Measurements from ENCODE around the gene CRADD. TPM values are rescaled to one million over a fixed set of nuclear protein-coding genes. Genes with fewer than 3 reads are reported as not detected.

The CRADD gene
- total RNA-seq, 1 donor from 2014 or later: 19.1 TPM

GRCh38 chr12:93757792-93758694 is 80.9 kb downstream of the CRADD start:
- no peak for TF ChIP-seq CTCF (IDR thresholded peaks at IDR 0.05; ENCODE audit: insufficient read depth, low read length, poor library complexity, severe bottlenecking)
- Histone ChIP-seq H3K27me3 (ENCODE audit: control insufficient read depth, insufficient read depth, low read length) (no peaks in the 10 kb centered on the region), H3K4me3 (ENCODE audit: low read depth, low read length) (no peak overlapping the region), H3K36me3 (ENCODE audit: control insufficient read depth, insufficient read depth, low read length) (no peaks in the 10 kb centered on the region)
- no peak for DNase-seq (ENCODE audit: low read depth)

GRCh38 chr12:93758801-93759373 is 81.7 kb downstream of the CRADD start:
- Histone ChIP-seq H3K36me3 (ENCODE audit: control insufficient read depth, insufficient read depth, low read length) (no peaks in the 10 kb centered on the region), H3K27me3 (ENCODE audit: control insufficient read depth, insufficient read depth, low read length) (no peaks in the 10 kb centered on the region), H3K4me3 (ENCODE audit: low read depth, low read length) (no peak overlapping the region)
- no peak for TF ChIP-seq CTCF (IDR thresholded peaks at IDR 0.05; ENCODE audit: insufficient read depth, low read length, poor library complexity, severe bottlenecking)
- no peak for DNase-seq (ENCODE audit: low read depth)

GRCh38 chr12:93759512-93760081 is 82.4 kb downstream of the CRADD start:
- no peaks in the 10 kb centered on the region for H3K36me3 ChIP-seq (ENCODE audit: control insufficient read depth, insufficient read depth, low read length)
- no peaks in the 10 kb centered on the region for H3K27me3 ChIP-seq (ENCODE audit: control insufficient read depth, insufficient read depth, low read length)
- no peak for TF ChIP-seq CTCF (IDR thresholded peaks at IDR 0.05; ENCODE audit: insufficient read depth, low read length, poor library complexity, severe bottlenecking)
- H3K4me3 ChIP-seq (ENCODE audit: low read depth, low read length): no peak overlapping the region
- no peak for DNase-seq (ENCODE audit: low read depth)

GRCh38 chr12:93760275-93760875 is 83.2 kb downstream of the CRADD start:
- TF ChIP-seq CTCF (IDR thresholded peaks at IDR 0.05; ENCODE audit: insufficient read depth, low read length, poor library complexity, severe bottlenecking): no peak
- DNase-seq (ENCODE audit: low read depth): no peak
- Histone ChIP-seq H3K4me3 (ENCODE audit: low read depth, low read length) (no peak overlapping the region), H3K27me3 (ENCODE audit: control insufficient read depth, insufficient read depth, low read length) (no peaks in the 10 kb centered on the region), H3K36me3 (ENCODE audit: control insufficient read depth, insufficient read depth, low read length) (no peaks in the 10 kb centered on the region)

GRCh38 chr12:93762059-93762719 is 85.0 kb downstream of the CRADD start:
- H3K27me3 ChIP-seq (ENCODE audit: control insufficient read depth, insufficient read depth, low read length): no peaks in the 10 kb centered on the region
- TF ChIP-seq CTCF (IDR thresholded peaks at IDR 0.05; ENCODE audit: insufficient read depth, low read length, poor library complexity, severe bottlenecking): no peak
- H3K4me3 ChIP-seq (ENCODE audit: low read depth, low read length): no peak overlapping the region
- no peak for DNase-seq (ENCODE audit: low read depth)
- no peaks in the 10 kb centered on the region for H3K36me3 ChIP-seq (ENCODE audit: control insufficient read depth, insufficient read depth, low read length)

All from kidney epithelial cell (primary cell).